Activated CD8-positive, alpha-beta memory T cell treated with anti-CD3 and anti-CD28 coated beads for 36 hours (primary cell): ENCODE measurements around the gene FNDC3B. TPM values are rescaled to one million over a fixed set of nuclear protein-coding genes. Genes with fewer than 3 reads are reported as not detected.

ENCODE experiments used
- CTCF ChIA-PET: fragments of 350-600 bp; sonication (Branson Sonifier 250); formaldehyde crosslinking; loops from one replicate; lab custom pipeline; 2021; ENCODE audit warnings: antibody characterized with exemption; lab: Charles Lee
- POLR2A ChIA-PET: fragments of 350-600 bp; sonication (Branson Sonifier 250); formaldehyde crosslinking; loops from one replicate; lab custom pipeline; 2021; ENCODE audit warnings: antibody characterized with exemption; lab: Charles Lee
- total RNA-seq, 2 experiments: library from RNA; stranded (reverse); gene quantifications; one replicate each; pipeline ENCODE4 v1.2.3, GENCODE V29; 2021

Gene FNDC3B
- total RNA-seq, 2 experiments from 2014 or later: 19.0 to 24.2 TPM

DNA sequence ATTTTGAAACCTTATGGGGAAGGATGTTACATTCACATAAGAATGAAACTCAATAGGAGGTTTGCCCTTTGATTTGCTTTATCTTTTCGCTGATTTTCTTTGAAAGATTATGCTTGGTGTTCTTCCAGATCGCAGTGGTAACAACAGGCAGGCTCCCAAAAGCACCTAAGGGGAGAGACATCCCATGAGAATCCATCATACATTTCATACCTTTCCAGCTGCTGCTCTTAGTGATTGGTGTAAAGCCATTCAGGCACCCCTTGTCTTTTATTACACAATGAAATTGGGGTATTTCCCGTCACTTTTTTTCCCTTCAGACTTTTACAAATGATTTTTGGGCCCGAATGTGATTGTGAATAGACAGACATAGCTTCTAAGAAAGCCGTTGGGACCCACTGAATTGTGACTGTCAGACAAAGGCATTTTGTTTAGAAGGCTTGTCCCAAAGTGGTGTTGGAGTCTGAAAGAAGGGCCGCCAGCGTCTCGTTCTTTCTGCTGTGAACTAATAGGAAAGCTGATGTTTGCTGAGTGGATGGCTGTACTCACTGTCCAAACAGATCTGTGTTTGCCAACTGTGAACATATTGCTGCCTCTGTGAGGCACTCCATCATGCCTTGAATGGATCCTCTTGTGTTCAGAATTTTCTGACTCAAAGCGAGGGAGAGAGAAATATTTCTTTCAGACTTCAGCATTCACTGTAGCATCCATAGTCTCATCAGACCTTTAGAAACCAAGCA is 164.3 kb downstream of the FNDC3B start:
- ChIA-PET POLR2A (no interaction called here), CTCF (no interaction called here)

DNA sequence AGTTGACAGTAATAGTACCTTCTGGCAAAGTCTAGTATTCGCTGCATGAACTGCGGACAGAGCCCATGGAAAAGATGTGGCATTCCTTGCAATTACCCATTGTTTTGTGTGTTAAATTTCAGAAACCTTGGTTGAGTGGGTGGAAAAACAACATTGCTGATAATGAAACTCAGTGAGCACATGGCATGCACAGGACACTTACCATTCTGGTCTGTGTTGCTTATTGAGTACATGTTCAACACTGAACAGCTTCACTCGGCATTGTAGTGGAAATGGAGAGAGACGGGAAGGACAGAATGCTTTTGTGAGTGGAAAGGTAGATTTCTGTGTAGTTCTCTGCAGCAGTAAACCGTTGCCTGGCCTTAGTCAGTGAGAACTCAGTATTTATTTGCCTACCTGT is 165.3 kb downstream of the FNDC3B start:
- CTCF ChIA-PET: no interaction called here
- POLR2A ChIA-PET: no interaction called here

GRCh38 chr3:172208586-172209332 is 169.4 kb downstream of the FNDC3B start:
- ChIA-PET POLR2A (interaction anchor here (0.5 kb wide), 1 partner anchor 621 kb away, joined by 4 read pairs; no protein-coding TSS in a partner anchor), CTCF (no interaction called here)

- ChIA-PET CTCF (no interaction called here), POLR2A (no interaction called here)
Observed at GRCh38 chr3:172209333-172210321, 170.2 kb downstream of the FNDC3B start.

- ChIA-PET POLR2A (no interaction called here), CTCF (no interaction called here)
Observed at GRCh38 chr3:172210355-172210754, 171.0 kb downstream of the FNDC3B start.

- CTCF ChIA-PET: no interaction called here
- POLR2A ChIA-PET: no interaction called here
Observed at GRCh38 chr3:172211123-172211522, 171.7 kb downstream of the FNDC3B start.

GRCh38 chr3:172213200-172213599 is 173.8 kb downstream of the FNDC3B start:
- ChIA-PET POLR2A (no interaction called here), CTCF (no interaction called here)

GRCh38 chr3:172213904-172214303 is 174.5 kb downstream of the FNDC3B start:
- POLR2A ChIA-PET: no interaction called here
- CTCF ChIA-PET: no interaction called here

DNA sequence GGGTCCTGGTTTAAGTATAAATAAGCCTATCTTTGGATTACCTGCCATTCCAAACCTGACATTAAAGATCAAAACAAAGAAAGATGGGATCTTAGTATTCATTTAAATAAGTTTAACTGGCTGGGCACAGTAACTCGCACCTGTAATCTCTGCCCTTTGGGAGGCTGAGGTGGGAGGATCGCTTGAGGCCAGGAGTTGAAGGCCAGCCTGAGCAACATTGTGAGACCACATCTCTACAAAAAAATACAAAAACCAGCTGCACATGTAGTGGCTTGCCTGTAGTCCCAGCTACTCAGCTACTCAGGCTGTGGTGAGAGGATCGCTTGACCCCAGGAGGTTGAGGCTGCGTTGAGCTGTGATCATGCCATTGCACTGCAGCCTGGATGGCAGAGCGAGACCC is 176.9 kb downstream of the FNDC3B start:
- POLR2A ChIA-PET: no interaction called here
- CTCF ChIA-PET: no interaction called here

DNA sequence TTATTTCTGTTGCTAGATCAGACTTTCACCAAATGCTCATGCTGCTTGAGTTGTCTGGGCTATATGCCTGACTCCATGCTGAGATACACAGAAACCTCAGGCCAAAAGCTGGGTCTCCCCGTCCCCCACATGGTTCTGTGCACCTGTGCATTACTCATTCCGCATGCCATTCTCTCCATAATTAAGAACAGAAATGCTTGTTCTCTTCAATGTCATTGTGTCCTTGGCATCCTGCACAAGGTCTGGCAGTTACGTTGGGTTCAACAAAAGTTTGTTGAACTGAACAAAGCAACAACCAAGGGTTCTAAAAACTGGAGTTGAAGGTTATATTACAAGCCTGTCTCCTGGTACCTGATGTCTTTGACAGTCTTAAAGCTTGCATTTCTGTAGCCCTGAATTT is 177.5 kb downstream of the FNDC3B start:
- POLR2A ChIA-PET: no interaction called here
- CTCF ChIA-PET: no interaction called here

GRCh38 chr3:172217877-172218276 is 178.5 kb downstream of the FNDC3B start:
- POLR2A ChIA-PET: no interaction called here
- CTCF ChIA-PET: no interaction called here

DNA sequence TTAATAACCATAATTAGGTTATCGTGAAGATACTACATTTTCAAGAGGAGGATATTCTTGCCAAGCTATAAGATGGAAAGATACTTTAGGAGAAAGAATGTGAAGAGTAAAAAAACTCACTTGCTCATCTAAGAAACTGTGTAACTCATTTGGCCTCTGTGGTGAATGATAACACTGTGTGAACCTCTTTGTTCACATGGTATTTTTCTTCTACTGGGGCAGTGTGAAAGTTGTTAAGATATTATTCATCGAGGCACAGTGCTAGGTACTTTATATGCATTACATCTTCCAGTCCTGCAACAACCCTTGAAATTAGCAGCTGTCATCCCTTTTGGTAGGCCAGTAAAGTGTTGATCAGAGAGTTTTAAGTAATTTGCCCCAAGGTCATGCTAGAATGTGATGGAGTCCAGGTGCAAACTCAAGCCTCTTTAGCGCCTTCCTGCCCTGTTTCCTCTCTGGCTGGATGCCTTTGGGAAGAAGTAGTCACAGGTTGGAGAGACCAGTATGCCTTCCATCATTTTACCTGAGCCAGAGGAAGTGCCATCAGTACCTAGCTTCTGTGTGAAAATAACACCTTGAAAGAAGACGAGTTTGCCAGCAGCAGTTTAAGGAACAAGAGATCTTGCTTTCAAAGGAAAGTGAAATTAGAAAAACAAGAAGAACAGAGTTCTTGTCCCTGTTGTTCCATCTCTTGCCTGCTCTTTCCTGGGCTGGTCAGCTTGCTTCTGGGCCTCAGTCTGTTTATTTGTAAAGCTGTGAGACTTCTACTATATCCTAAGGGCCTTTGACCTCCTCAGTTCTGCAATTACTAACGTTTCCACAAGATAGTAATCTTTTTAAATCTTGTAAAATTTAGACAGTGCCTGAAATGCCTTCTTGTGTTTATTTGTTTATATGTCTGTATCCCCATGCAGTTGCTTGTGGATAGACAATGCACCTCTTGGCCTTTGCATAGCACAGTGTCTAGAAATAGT is 179.3 kb downstream of the FNDC3B start:
- POLR2A ChIA-PET: no interaction called here
- CTCF ChIA-PET: no interaction called here

GRCh38 chr3:172219750-172220149 is 180.4 kb downstream of the FNDC3B start:
- ChIA-PET POLR2A (no interaction called here), CTCF (no interaction called here)

DNA sequence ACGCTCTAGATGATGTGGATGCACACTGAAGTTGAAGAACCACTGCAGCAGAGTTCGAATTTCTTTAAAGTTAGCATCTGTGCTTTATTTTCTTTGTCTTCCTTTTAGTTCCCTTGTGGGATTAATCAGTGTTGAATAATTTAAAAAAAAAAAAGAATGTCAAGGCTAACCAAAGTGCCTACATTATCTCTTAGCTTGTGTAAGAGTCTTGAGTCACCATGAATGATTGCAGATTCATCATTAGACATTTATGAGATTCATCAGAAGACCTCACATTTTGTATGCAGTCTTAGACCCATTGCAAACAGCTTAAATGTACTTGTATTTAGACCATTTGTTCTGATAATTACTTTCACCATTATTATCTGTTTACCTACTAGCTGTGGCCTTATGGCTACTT is 182.2 kb downstream of the FNDC3B start:
- ChIA-PET POLR2A (no interaction called here), CTCF (no interaction called here)

GRCh38 chr3:172222478-172223071 is 183.2 kb downstream of the FNDC3B start:
- ChIA-PET CTCF (no interaction called here), POLR2A (no interaction called here)

- ChIA-PET CTCF (no interaction called here), POLR2A (no interaction called here)
Observed at GRCh38 chr3:172223870-172224269, 184.5 kb downstream of the FNDC3B start.

DNA sequence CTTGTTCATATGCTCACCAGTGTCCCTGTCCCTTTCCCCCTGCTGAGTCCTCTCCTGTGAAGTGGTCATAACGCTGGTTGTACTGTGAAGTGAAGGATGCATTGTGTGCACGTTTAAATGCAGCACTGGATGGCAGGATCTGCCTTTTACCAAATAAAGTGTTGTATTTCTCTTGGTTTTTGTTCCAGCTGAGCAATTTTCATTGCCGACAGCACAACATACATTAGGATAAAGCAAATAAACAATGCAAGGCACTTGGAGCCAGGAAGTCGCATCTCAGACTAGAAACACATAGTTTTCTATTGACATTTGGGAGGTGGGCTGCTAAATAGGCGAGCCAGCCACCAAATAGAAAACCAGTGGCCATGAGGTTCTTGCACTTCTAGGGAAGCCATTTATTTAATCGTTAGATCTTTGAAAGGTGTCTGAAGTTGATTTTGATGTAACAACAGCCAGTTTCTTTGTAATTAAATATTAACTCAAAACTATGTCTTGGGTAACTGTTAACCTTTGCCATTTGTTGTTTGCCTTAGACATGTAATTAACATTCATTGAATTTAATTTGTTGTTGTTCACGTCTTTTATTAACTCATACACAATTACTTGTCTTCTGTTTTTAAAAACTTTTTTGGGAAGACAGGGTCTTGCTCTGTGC is 185.3 kb downstream of the FNDC3B start:
- ChIA-PET CTCF (no interaction called here), POLR2A (no interaction called here)

DNA sequence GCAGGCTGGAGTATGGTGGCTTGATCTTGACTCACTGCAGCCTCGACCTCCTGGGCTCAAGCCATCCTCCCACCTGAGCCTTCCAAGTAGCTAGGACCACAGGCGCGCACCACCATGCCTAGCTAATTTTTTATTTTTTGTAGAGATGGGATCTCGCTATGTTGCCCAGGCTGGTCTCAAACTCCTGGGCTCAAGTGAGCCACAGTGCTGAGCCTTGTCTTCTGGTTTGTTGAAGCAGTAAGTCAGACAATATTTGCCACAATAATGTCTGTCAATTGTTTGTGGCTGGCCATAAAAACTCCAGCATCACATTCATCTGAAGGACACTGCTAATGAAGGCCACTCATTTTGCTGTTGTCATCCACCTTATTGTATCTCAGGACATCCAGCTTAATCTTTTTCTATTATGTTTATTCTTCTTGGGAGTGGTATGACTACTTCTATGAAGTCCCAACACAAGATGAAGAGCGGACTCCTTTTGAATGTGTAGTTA is 185.9 kb downstream of the FNDC3B start:
- ChIA-PET CTCF (no interaction called here), POLR2A (no interaction called here)
